ENCODE measurements around the gene ANTXR2. TPM values are rescaled to one million over a fixed set of nuclear protein-coding genes. Genes with fewer than 3 reads are reported as not detected.

The ANTXR2 gene
- total and polyA plus RNA-seq, 2 donors (not counting 3 experiments of a cell fraction or from before 2014, with no cell fraction given), result 6.6 to 64.6 TPM

DNA sequence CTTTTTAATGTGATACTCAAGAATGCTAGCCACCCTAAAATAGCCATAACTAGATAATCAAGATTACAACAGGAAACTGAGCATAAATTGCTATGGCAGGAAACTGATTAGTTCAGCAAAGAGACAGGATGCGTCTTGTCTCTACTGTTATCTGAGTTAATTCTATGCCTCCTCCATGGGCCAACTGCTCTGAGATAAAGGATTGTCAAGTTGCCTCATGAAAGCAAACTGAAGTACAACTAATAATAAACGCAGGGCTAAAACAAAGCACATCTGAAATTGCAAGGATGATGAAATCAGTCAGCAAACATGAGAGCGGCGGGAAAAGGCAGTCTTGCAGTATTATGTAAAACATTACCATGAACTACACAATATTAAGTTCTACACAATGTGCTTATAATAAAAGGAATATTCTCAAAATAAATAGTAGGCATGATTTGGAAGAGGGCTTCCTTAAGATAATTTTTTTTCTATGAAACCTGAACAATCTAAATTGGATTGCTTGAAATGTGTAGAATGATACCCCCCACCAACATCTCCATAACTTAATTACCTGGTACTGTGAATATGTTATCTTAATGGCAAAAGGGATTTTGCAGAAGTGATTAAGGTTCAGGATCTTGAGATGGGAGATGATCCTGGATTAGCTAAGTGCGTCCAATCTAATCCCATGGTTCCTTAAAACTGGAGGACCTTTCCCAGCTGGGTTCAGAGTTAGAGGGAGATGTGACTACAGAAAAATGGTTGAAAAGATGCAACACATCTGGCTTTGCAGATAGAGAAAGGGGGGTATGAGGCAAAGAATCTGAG, 65.9 kb downstream of the ANTXR2 start:
- DNase-seq (ENCODE audit: low read depth, low spot score), result peak; percentile 67
- FAIRE-seq, result no peak
- peaks cover 47% of the 10 kb centered on the region for H3K4me1 ChIP-seq (ENCODE audit: control insufficient read depth, extremely low read depth, insufficient read depth, low read length)
- TF ChIP-seq FOS (IDR thresholded peaks at IDR 0.05; ENCODE audit: borderline replicate concordance, insufficient read depth, low read length) (peak; percentile 11), MYC (IDR thresholded peaks at IDR 0.05; ENCODE audit: low read depth, low read length) (no peak), GATA2 (IDR thresholded peaks at IDR 0.05; ENCODE audit: insufficient read depth, insufficient read length, low read depth, low read length) (peak; percentile 87)
- peaks cover 3% of the 10 kb centered on the region for H3K9me3 ChIP-seq (replicated peaks; ENCODE audit: control insufficient read depth, insufficient read depth, low read length)
- BruUV-seq (replicated peaks), result TSS peak; percentile 70
- H3K9ac ChIP-seq (replicated peaks; ENCODE audit: extremely low read depth, insufficient read depth, low read length), result peak overlapping the region; percentile 8
- H3K79me2 ChIP-seq (ENCODE audit: control insufficient read depth, insufficient read depth, low read length), result peaks cover 10% of the 10 kb centered on the region
- H2AFZ ChIP-seq (ENCODE audit: low read depth, low read length), result no peak overlapping the region
- no peaks in the 10 kb centered on the region for H4K20me1 ChIP-seq (replicated peaks; ENCODE audit: control insufficient read depth, extremely low read depth, insufficient read depth, low read length)
- peak overlapping the region; percentile 70 for H3K27ac ChIP-seq (ENCODE audit: insufficient read depth, low read depth, low read length)
- H3K4me2 ChIP-seq (ENCODE audit: insufficient read depth, low read length), result peak overlapping the region; percentile 88
- H3K9me1 ChIP-seq (replicated peaks; ENCODE audit: control insufficient read depth, extremely low read depth, insufficient read depth, low read length), result no peaks in the 10 kb centered on the region
- peaks cover 0 to 2% of the 10 kb centered on the region in 2 experiments for H3K36me3 ChIP-seq (ENCODE audit: control insufficient read depth in 2 of 2, extremely low read depth in 1 of 2, insufficient read depth in 2 of 2, low read length in 2 of 2)
- ChIA-PET POLR2A (no interaction called here), CTCF (interaction anchor here (1.2 kb wide), 1 partner anchor 24 kb away, joined by 3 read pairs; no protein-coding TSS in a partner anchor)
- intact Hi-C loops (cut with micrococcal nuclease) (loop anchor here (2.0 kb wide), 1 partner anchor 28 kb away; no protein-coding TSS in a partner anchor), dilution Hi-C loops (cut with MboI; ENCODE audit: extremely low pct_ligation_motif_present, low sequenced_read_pairs) (no loop called here)
- peak overlapping the region in 1 of 3 experiments; percentile 18 for H3K4me3 ChIP-seq (replicated peaks in 1 of 3; ENCODE audit: insufficient read depth in 1 of 3, low read depth in 1 of 3, low read length in 3 of 3)
- no peaks in the 10 kb centered on the region for H3K27me3 ChIP-seq (ENCODE audit: control insufficient read depth in 2 of 2, insufficient read depth in 2 of 2, low read length in 2 of 2)

DNA sequence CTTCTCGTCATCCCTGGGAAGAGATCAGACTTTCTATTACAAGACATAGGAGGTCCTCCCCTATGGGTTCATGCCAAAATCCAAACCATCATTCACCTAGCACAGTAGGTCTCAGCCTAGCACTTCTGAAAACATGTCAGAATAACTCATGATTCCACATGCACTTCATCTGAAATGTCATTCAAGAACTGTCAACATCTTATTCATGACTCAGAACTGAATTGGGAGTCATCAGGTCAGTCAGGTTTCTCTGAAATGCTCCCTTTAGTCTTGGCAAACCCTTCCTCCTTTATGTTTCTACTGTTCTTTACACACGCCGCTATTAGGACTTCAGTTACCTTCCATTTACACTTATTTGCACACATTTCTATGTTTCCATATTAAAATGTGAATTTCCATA, 67.2 kb downstream of the ANTXR2 start:
- Histone ChIP-seq H3K4me3 (replicated peaks in 1 of 3; ENCODE audit: insufficient read depth in 1 of 3, low read depth in 1 of 3, low read length in 3 of 3) (no peak overlapping the region), H3K4me1 (ENCODE audit: control insufficient read depth, extremely low read depth, insufficient read depth, low read length) (peaks cover 36% of the 10 kb centered on the region), H3K9me3 (replicated peaks; ENCODE audit: control insufficient read depth, insufficient read depth, low read length) (peaks cover 3% of the 10 kb centered on the region), H3K4me2 (ENCODE audit: insufficient read depth, low read length) (no peak overlapping the region), H3K9ac (replicated peaks; ENCODE audit: extremely low read depth, insufficient read depth, low read length) (no peak overlapping the region), H4K20me1 (replicated peaks; ENCODE audit: control insufficient read depth, extremely low read depth, insufficient read depth, low read length) (no peaks in the 10 kb centered on the region), H2AFZ (ENCODE audit: low read depth, low read length) (no peak overlapping the region), H3K79me2 (ENCODE audit: control insufficient read depth, insufficient read depth, low read length) (peaks cover 10% of the 10 kb centered on the region), H3K27ac (ENCODE audit: insufficient read depth, low read depth, low read length) (no peak overlapping the region), H3K36me3 (ENCODE audit: control insufficient read depth in 2 of 2, extremely low read depth in 1 of 2, insufficient read depth in 2 of 2, low read length in 2 of 2) (peaks cover 0 to 2% of the 10 kb centered on the region in 2 experiments), H3K9me1 (replicated peaks; ENCODE audit: control insufficient read depth, extremely low read depth, insufficient read depth, low read length) (no peaks in the 10 kb centered on the region), H3K27me3 (ENCODE audit: control insufficient read depth in 2 of 2, insufficient read depth in 2 of 2, low read length in 2 of 2) (no peaks in the 10 kb centered on the region)
- FAIRE-seq (no peak), DNase-seq (ENCODE audit: low read depth, low spot score) (peak; percentile 38)
- dilution Hi-C loops (cut with MboI; ENCODE audit: extremely low pct_ligation_motif_present, low sequenced_read_pairs) (no loop called here), intact Hi-C loops (cut with micrococcal nuclease) (loop anchor here (2.0 kb wide), 1 partner anchor 29 kb away; no protein-coding TSS in a partner anchor)
- no peak for TF ChIP-seq JUN (IDR thresholded peaks at IDR 0.05; ENCODE audit: borderline replicate concordance, insufficient read depth, insufficient read length, low read depth)
- TF ChIP-seq FOS (IDR thresholded peaks at IDR 0.05; ENCODE audit: borderline replicate concordance, insufficient read depth, low read length), result peak; percentile 71
- TF ChIP-seq MYC (IDR thresholded peaks at IDR 0.05; ENCODE audit: low read depth, low read length), result no peak
- TF ChIP-seq GATA2 (IDR thresholded peaks at IDR 0.05; ENCODE audit: insufficient read depth, insufficient read length, low read depth, low read length), result no peak
- TF ChIP-seq, protein P1, sequence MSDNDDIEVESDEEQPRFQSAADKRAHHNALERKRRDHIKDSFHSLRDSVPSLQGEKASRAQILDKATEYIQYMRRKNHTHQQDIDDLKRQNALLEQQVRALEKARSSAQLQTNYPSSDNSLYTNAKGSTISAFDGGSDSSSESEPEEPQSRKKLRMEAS (IDR thresholded peaks at IDR 0.05; ENCODE audit: insufficient read depth, insufficient read length), result no peak
- no peak for TF ChIP-seq POLR2AphosphoS5 (IDR thresholded peaks at IDR 0.05; ENCODE audit: insufficient read depth, low read depth, low read length)
- TF ChIP-seq EZH2 (IDR thresholded peaks at IDR 0.05; ENCODE audit: borderline replicate concordance, low read depth, low read length, severe bottlenecking), result no peak
- TF ChIP-seq, protein P2, sequence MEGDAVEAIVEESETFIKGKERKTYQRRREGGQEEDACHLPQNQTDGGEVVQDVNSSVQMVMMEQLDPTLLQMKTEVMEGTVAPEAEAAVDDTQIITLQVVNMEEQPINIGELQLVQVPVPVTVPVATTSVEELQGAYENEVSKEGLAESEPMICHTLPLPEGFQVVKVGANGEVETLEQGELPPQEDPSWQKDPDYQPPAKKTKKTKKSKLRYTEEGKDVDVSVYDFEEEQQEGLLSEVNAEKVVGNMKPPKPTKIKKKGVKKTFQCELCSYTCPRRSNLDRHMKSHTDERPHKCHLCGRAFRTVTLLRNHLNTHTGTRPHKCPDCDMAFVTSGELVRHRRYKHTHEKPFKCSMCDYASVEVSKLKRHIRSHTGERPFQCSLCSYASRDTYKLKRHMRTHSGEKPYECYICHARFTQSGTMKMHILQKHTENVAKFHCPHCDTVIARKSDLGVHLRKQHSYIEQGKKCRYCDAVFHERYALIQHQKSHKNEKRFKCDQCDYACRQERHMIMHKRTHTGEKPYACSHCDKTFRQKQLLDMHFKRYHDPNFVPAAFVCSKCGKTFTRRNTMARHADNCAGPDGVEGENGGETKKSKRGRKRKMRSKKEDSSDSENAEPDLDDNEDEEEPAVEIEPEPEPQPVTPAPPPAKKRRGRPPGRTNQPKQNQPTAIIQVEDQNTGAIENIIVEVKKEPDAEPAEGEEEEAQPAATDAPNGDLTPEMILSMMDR (IDR thresholded peaks at IDR 0.05; ENCODE audit: extremely low read depth in 1 of 2, insufficient read depth in 1 of 2, low read depth in 1 of 2, low read length in 2 of 2), result no peak
- CTCF ChIA-PET, result no interaction called here
- POLR2A ChIA-PET, result no interaction called here
- no TSS peak for BruUV-seq (replicated peaks)

Measured in endothelial cell of umbilical vein (primary cell).